HAP-1 (cell line): ENCODE results near the gene ASRGL1.

ENCODE experiments used
- DNase-seq, 2 experiments: peaks; one replicate each; pipeline ENCODE4 v3.0.0-alpha.2; 2016 to 2020; ENCODE audit warnings: low spot score in 2 of 2
- H3K27me3 ChIP-seq: fragments of 250-450 bp; sonication (Bioruptor Pico); 2 replicates; pipeline ENCODE4 v1.5.1; 2020; ENCODE audit warnings: low read depth, mild to moderate bottlenecking, moderate library complexity
- H3K36me3 ChIP-seq: fragments of 250-450 bp; sonication (Bioruptor Pico); replicated peaks from 2 replicates; pipeline ENCODE4 v1.5.1; 2020; ENCODE audit warnings: mild to moderate bottlenecking
- H3K4me1 ChIP-seq: fragments of 250-450 bp; sonication (Bioruptor Pico); 2 replicates; pipeline ENCODE4 v1.5.1; 2020; ENCODE audit warnings: mild to moderate bottlenecking
- H3K4me3 ChIP-seq: fragments of 250-450 bp; sonication (Bioruptor Pico); 2 replicates; pipeline ENCODE4 v1.5.1; 2020; ENCODE audit warnings: mild to moderate bottlenecking, moderate library complexity
- H3K9me3 ChIP-seq: fragments of 250-450 bp; sonication (Bioruptor Pico); 2 replicates; pipeline ENCODE4 v1.5.1; 2020; ENCODE audit warnings: mild to moderate bottlenecking, moderate library complexity
- in situ Hi-C: fragments of 300-500 bp; cut with MboI; formaldehyde crosslinking; loops from 3 replicates; pipeline ENCODE4 v1.14.3; 2020; ENCODE audit warnings: low sequenced_read_pairs, inconsistent platforms, mixed read lengths

The ASRGL1 gene

DNA sequence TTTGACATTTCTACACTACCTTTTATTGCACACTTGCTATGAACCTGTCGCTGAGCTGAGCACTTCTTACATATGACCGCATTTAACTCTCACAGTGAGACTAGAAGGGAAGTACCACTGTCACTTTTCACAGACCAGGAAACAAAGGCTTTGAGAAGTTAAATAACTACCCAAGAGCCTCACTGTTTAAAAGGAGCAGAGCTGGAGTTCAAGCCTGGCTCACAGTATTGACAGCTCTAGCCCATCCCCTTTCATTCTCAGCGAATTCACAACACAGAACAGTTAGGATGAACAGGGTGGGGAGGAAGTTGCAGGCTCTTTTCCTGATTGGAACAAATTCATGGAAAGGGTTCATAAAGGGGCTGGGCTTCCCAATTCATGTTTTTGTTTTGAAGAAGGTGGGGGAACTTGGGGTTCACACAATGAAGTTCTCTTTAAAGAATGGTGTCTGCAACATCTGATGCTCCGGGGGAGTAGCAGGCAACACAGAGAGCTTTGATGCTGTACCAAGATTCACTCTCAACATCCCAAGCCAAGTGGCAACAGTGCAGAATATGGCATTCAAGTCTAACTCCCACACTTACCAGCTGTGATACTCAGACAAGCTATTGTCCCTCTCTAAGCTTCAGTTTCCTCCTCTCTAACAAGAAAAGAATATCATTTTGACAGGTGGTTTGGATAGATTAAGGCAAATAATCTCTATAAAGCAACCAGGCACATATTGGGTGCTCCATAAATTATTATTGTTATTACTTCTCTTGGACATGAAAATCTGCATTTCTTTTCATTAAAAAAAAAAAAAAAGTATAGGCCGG, 98.8 kb downstream of the ASRGL1 start:
- Histone ChIP-seq H3K4me1 (no peaks in the 10 kb centered on the region; the same call in 1 of the 2 replicates), H3K9me3 (no peaks in the 10 kb centered on the region), H3K27me3 (no peaks in the 10 kb centered on the region), H3K4me3 (no peak overlapping the region), H3K36me3 (no peaks in the 10 kb centered on the region)
- in situ Hi-C loops = no loop called here
- DNase-seq = no peak

DNA sequence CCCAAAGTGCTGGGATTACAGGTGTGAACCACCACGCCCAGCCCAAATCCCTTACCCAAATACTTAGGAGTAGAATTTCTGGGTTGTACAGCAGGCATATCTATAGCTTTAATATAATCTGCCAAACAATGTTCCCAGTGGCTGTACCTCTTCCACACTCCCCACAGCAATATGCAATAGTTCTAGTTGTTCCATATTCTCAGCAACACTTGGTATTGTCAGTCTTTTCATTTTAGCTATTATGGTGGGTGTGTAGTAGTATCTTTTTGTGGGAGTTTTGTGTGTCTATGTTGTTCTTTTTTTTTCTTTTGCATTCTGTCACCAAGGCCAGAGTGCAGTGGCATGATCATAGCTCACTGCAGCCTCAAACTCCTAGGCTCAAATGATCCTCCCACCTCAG, 100.4 kb downstream of the ASRGL1 start:
- no peaks in the 10 kb centered on the region for H3K27me3 ChIP-seq
- H3K4me3 ChIP-seq = no peak overlapping the region
- no peak for DNase-seq
- in situ Hi-C loops = no loop called here
- H3K9me3 ChIP-seq = no peaks in the 10 kb centered on the region
- no peaks in the 10 kb centered on the region for H3K36me3 ChIP-seq
- H3K4me1 ChIP-seq = no peaks in the 10 kb centered on the region; the same call in 1 of the 2 replicates

DNA sequence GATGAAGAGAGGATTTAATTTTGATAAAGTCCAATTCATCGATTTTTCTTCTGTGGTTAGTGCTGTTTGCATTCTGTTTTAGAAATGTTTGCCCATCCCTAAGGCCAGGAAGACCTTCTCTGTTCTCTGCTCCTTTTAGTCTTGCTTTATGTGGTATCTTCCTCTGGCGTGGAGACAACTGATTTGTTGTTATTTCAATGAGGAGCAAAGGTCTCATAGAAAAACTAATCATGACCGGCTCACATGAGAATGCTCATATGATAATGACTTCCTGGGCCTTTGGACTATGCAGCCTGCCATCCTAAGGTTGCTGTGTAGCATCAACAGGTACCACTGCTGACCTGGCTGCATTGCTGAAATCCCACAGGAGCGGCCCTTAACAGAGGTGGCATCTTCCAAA, 101.4 kb downstream of the ASRGL1 start:
- in situ Hi-C loops = no loop called here
- Histone ChIP-seq H3K27me3 (no peaks in the 10 kb centered on the region), H3K36me3 (no peaks in the 10 kb centered on the region), H3K9me3 (no peaks in the 10 kb centered on the region), H3K4me3 (no peak overlapping the region), H3K4me1 (no peaks in the 10 kb centered on the region; the same call in 1 of the 2 replicates)
- DNase-seq = no peak

DNA sequence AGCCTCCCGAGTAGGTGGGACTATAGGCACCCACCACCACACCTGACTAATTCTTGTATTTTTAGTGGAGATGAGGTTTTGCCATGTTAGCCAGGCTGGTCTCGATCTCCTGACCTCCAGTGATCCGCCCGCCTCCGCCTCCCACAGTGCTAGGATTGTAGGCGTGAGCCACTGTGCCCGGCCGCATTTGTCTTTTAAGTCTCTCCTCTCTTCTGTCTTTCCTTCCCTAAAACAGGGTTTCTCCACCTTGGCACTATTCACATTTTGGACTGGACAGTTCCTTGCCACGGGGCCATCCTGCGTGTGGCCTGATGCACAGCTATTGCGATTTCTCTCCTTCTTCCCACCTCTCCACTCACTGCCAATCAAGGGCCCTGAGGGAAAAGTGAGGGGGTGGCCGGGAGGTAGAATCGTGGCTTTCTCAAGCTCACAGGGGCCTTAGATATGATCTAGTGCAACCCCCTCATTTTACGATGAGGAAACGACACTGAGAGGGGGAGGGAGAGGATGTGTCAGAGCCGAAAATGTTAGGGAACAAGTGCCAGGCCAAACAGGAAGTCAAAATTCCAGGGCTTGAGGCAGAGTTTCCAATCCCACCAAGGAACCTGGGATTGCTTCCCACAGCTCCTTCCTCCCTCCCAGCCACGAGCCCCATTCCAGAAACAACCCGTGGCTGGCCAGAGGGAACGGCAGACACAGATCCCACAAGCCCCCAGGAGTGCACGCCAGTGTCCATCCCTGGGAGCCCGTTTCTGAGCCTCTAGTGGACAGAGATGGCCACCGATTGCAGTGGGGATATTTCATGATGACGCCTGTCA, 102.7 kb downstream of the ASRGL1 start:
- H3K4me3 ChIP-seq = no peak overlapping the region
- H3K27me3 ChIP-seq = no peaks in the 10 kb centered on the region
- H3K36me3 ChIP-seq = no peaks in the 10 kb centered on the region
- no peak for DNase-seq
- no peaks in the 10 kb centered on the region for H3K9me3 ChIP-seq
- H3K4me1 ChIP-seq = no peaks in the 10 kb centered on the region
- in situ Hi-C loops = no loop called here
